Activated naive CD4-positive, alpha-beta T cell treated with anti-CD3 and anti-CD28 coated beads for 36 hours (primary cell): ENCODE data around the gene COPS6. TPM values are rescaled to one million over a fixed set of nuclear protein-coding genes. Genes with fewer than 3 reads are reported as not detected.

Experiments
- CTCF ChIA-PET: fragments of 350-600 bp; sonication (Branson Sonifier 250); formaldehyde crosslinking; loops from one replicate; lab custom pipeline; 2021; ENCODE audit warnings: antibody characterized with exemption; lab: Charles Lee
- DNase-seq: peaks from one replicate; pipeline ENCODE4 v3.0.0-alpha.2; 2020
- H3K27ac Mint-ChIP-seq: one replicate; pipeline ENCODE4 v1.8.0; 2021; ENCODE audit warnings: mild to moderate bottlenecking, mixed read lengths
- H3K27me3 Mint-ChIP-seq: one replicate; pipeline ENCODE4 v1.8.0; 2021; ENCODE audit warnings: low read depth, mixed read lengths
- H3K36me3 Mint-ChIP-seq: one replicate; pipeline ENCODE4 v1.8.0; 2021; ENCODE audit warnings: low read depth, mixed read lengths
- H3K4me1 Mint-ChIP-seq: one replicate; pipeline ENCODE4 v1.8.0; 2021; ENCODE audit warnings: low read depth, mixed read lengths
- H3K4me3 Mint-ChIP-seq: one replicate; pipeline ENCODE4 v1.8.0; 2021; ENCODE audit warnings: mild to moderate bottlenecking, moderate library complexity, mixed read lengths
- H3K9me3 Mint-ChIP-seq: one replicate; pipeline ENCODE4 v1.8.0; 2021; ENCODE audit warnings: mixed read lengths
- intact Hi-C: fragments of 100-400 bp; cut with micrococcal nuclease; formaldehyde crosslinking; loops from one replicate; pipeline ENCODE4 v1.15.1; 2023
- total RNA-seq, 2 experiments: library from RNA; stranded (reverse); gene quantifications; one replicate each; pipeline ENCODE4 v1.2.3, GENCODE V29; 2021

Gene COPS6
- total RNA-seq, 2 experiments from 2014 or later: 97.1 to 97.8 TPM

- Mint-ChIP-seq H3K27me3 (no peaks in the 10 kb centered on the region), H3K36me3 (peaks cover 8% of the 10 kb centered on the region), H3K27ac (no peak overlapping the region), H3K4me1 (peaks cover 4% of the 10 kb centered on the region), H3K9me3 (no peaks in the 10 kb centered on the region), H3K4me3 (no peak overlapping the region)
- DNase-seq: no peak
- CTCF ChIA-PET: no interaction called here
- intact Hi-C loops: no loop called here
Observed at GRCh38 chr7:100107890-100108289, 19.1 kb downstream of the COPS6 start.

- CTCF ChIA-PET: interaction anchor here (0.5 to 0.6 kb wide), 2 partner anchors 22 to 275 kb away, joined by 3 to 5 read pairs; no protein-coding TSS in a partner anchor
- peaks cover 10% of the 10 kb centered on the region for H3K36me3 Mint-ChIP-seq
- H3K9me3 Mint-ChIP-seq: no peaks in the 10 kb centered on the region
Observed at GRCh38 chr7:100109521-100110163, 20.9 kb downstream of the COPS6 start.

GRCh38 chr7:100111156-100111555 is 22.4 kb downstream of the COPS6 start:
- no peaks in the 10 kb centered on the region for H3K9me3 Mint-ChIP-seq
- H3K4me1 Mint-ChIP-seq: no peaks in the 10 kb centered on the region
- H3K27me3 Mint-ChIP-seq: no peaks in the 10 kb centered on the region
- DNase-seq: no peak
- intact Hi-C loops: no loop called here
- no peak overlapping the region for H3K4me3 Mint-ChIP-seq
- CTCF ChIA-PET: interaction anchor here (1.2 kb wide), 1 partner anchor 9 kb away, joined by 3 read pairs; no protein-coding TSS in a partner anchor
- H3K27ac Mint-ChIP-seq: no peak overlapping the region
- H3K36me3 Mint-ChIP-seq: peaks cover 10% of the 10 kb centered on the region

More at GRCh38 chr7:100109521-100110163, 20.9 kb downstream of the COPS6 start:
- DNase-seq: no peak
- intact Hi-C loops: no loop called here
- H3K4me3 Mint-ChIP-seq: no peak overlapping the region
- no peaks in the 10 kb centered on the region for H3K27me3 Mint-ChIP-seq
- H3K27ac Mint-ChIP-seq: no peak overlapping the region
- no peaks in the 10 kb centered on the region for H3K4me1 Mint-ChIP-seq

GRCh38 chr7:100111914-100112313 is 23.1 kb downstream of the COPS6 start:
- DNase-seq: no peak
- CTCF ChIA-PET: interaction anchor here (1.2 kb wide), 1 partner anchor 9 kb away, joined by 3 read pairs; no protein-coding TSS in a partner anchor
- intact Hi-C loops: no loop called here
- no peaks in the 10 kb centered on the region for H3K4me1 Mint-ChIP-seq
- H3K4me3 Mint-ChIP-seq: no peak overlapping the region
- peaks cover 12% of the 10 kb centered on the region for H3K36me3 Mint-ChIP-seq
- no peaks in the 10 kb centered on the region for H3K9me3 Mint-ChIP-seq
- no peaks in the 10 kb centered on the region for H3K27me3 Mint-ChIP-seq
- no peak overlapping the region for H3K27ac Mint-ChIP-seq

GRCh38 chr7:100115026-100115425 is 26.3 kb downstream of the COPS6 start:
- no peak overlapping the region for H3K27ac Mint-ChIP-seq
- DNase-seq: no peak
- H3K4me1 Mint-ChIP-seq: peaks cover 10% of the 10 kb centered on the region
- CTCF ChIA-PET: no interaction called here
- no peaks in the 10 kb centered on the region for H3K27me3 Mint-ChIP-seq
- no peak overlapping the region for H3K4me3 Mint-ChIP-seq
- peaks cover 8% of the 10 kb centered on the region for H3K36me3 Mint-ChIP-seq
- intact Hi-C loops: no loop called here
- H3K9me3 Mint-ChIP-seq: no peaks in the 10 kb centered on the region

- peaks cover 6% of the 10 kb centered on the region for H3K36me3 Mint-ChIP-seq
- no peaks in the 10 kb centered on the region for H3K27me3 Mint-ChIP-seq
- H3K27ac Mint-ChIP-seq: peak overlapping the region; percentile 95
- H3K9me3 Mint-ChIP-seq: no peaks in the 10 kb centered on the region
- no peak for DNase-seq
- intact Hi-C loops: loop anchor here (1.0 kb wide), 3 partner anchors 9 to 311 kb away; partner anchors contain the start of genes AP4M1, MCM7 and MEPCE
- CTCF ChIA-PET: no interaction called here
- H3K4me3 Mint-ChIP-seq: peak overlapping the region; percentile 93
- peaks cover 17% of the 10 kb centered on the region for H3K4me1 Mint-ChIP-seq
Observed at GRCh38 chr7:100118388-100119071, 29.8 kb downstream of the COPS6 start.

GRCh38 chr7:100119072-100119969 is 30.6 kb downstream of the COPS6 start, which contains the start of the genes CNPY4 and TAF6:
CNPY4 (plus strand) TSS chr7:100119634; CDS start chr7:100119745, 111 bp downstream.
TAF6 (minus strand) TSS chr7:100119358; CDS start chr7:100114209, 5,149 bp downstream.
- H3K36me3 Mint-ChIP-seq: peaks cover 7% of the 10 kb centered on the region
- no peaks in the 10 kb centered on the region for H3K9me3 Mint-ChIP-seq
- peaks cover 18% of the 10 kb centered on the region for H3K4me1 Mint-ChIP-seq
- CTCF ChIA-PET: interaction anchor here (1.4 to 2.5 kb wide), 2 partner anchors 11 to 14 kb away, joined by 3 to 7 read pairs; no protein-coding TSS in a partner anchor
- peak; percentile 96 for DNase-seq
- intact Hi-C loops: loop anchor here (1.0 kb wide), 3 partner anchors 8 to 310 kb away; partner anchors contain the start of genes AP4M1, MCM7 and MEPCE
- H3K4me3 Mint-ChIP-seq: peak within 1 kb of the TSS; percentile 93
- H3K27me3 Mint-ChIP-seq: no peaks in the 10 kb centered on the region
- peak within 1 kb of the TSS; percentile 95 for H3K27ac Mint-ChIP-seq

GRCh38 chr7:100119970-100120732 is 31.4 kb downstream of the COPS6 start:
- peaks cover 11% of the 10 kb centered on the region for H3K36me3 Mint-ChIP-seq
- peak; percentile 80 for DNase-seq
- H3K27me3 Mint-ChIP-seq: no peaks in the 10 kb centered on the region
- H3K27ac Mint-ChIP-seq: peak overlapping the region; percentile 95
- H3K9me3 Mint-ChIP-seq: no peaks in the 10 kb centered on the region
- H3K4me1 Mint-ChIP-seq: peaks cover 26% of the 10 kb centered on the region
- peak overlapping the region; percentile 93 for H3K4me3 Mint-ChIP-seq
- CTCF ChIA-PET: interaction anchor here (1.4 to 2.5 kb wide), 2 partner anchors 10 to 13 kb away, joined by 3 to 7 read pairs; no protein-coding TSS in a partner anchor
- intact Hi-C loops: loop anchor here (1.0 kb wide), 5 partner anchors 7 to 309 kb away; partner anchors contain the start of genes AP4M1, LAMTOR4, MCM7 and MEPCE

- CTCF ChIA-PET: interaction anchor here (0.6 to 2.5 kb wide), 4 partner anchors 10 to 202 kb away, joined by 3 to 7 read pairs (median 4); no protein-coding TSS in a partner anchor
- Mint-ChIP-seq H3K36me3 (peaks cover 14% of the 10 kb centered on the region), H3K4me1 (peaks cover 31% of the 10 kb centered on the region), H3K4me3 (peak overlapping the region; percentile 93), H3K27ac (peak overlapping the region; percentile 95), H3K9me3 (no peaks in the 10 kb centered on the region), H3K27me3 (no peaks in the 10 kb centered on the region)
- intact Hi-C loops: loop anchor here (1.0 kb wide), 2 partner anchors 28 to 100 kb away; partner anchors contain the start of gene LAMTOR4
- no peak for DNase-seq
Observed at GRCh38 chr7:100120733-100121036, 31.9 kb downstream of the COPS6 start.

GRCh38 chr7:100122067-100122466 is 33.3 kb downstream of the COPS6 start:
- H3K9me3 Mint-ChIP-seq: no peaks in the 10 kb centered on the region
- DNase-seq: no peak
- CTCF ChIA-PET: interaction anchor here (2.0 to 2.5 kb wide), 2 partner anchors 9 to 11 kb away, joined by 7 read pairs; no protein-coding TSS in a partner anchor
- H3K4me1 Mint-ChIP-seq: peaks cover 32% of the 10 kb centered on the region
- no peaks in the 10 kb centered on the region for H3K27me3 Mint-ChIP-seq
- intact Hi-C loops: no loop called here
- peaks cover 13% of the 10 kb centered on the region for H3K36me3 Mint-ChIP-seq
- H3K27ac Mint-ChIP-seq: no peak overlapping the region
- no peak overlapping the region for H3K4me3 Mint-ChIP-seq

GRCh38 chr7:100122568-100122967 is 33.8 kb downstream of the COPS6 start:
- Mint-ChIP-seq H3K4me3 (no peak overlapping the region), H3K9me3 (no peaks in the 10 kb centered on the region), H3K27me3 (no peaks in the 10 kb centered on the region), H3K27ac (no peak overlapping the region), H3K36me3 (peaks cover 13% of the 10 kb centered on the region), H3K4me1 (peaks cover 32% of the 10 kb centered on the region)
- CTCF ChIA-PET: interaction anchor here (0.6 to 2.0 kb wide), 2 partner anchors 10 to 24 kb away, joined by 4 to 7 read pairs; no protein-coding TSS in a partner anchor
- DNase-seq: no peak
- intact Hi-C loops: no loop called here
